GM12865 (cell line): ENCODE measurements around the gene EEIG1.

Source experiments
- DNase-seq: peaks from one replicate; pipeline ENCODE4 v3.0.0; 2010; ENCODE audit warnings: low read depth
- H3K4me3 ChIP-seq: 2 replicates; pipeline ENCODE4 v1.5.1; 2011; ENCODE audit warnings: mild to moderate bottlenecking, low read depth, low read length, control low read depth
- CTCF ChIP-seq: IDR thresholded peaks from 2 replicates; pipeline ENCODE4 v1.5.1; 2011; ENCODE audit warnings: low read length, control low read depth, low read depth, inconsistent platforms; ENCODE audit not compliant: insufficient read depth; ENCODE audit errors: missing control alignments

The EEIG1 gene

GRCh38 chr9:127989094-127989493 is 8.3 kb upstream of the EEIG1 start:
- no peak for TF ChIP-seq CTCF
- no peak overlapping the region for H3K4me3 ChIP-seq
- DNase-seq = no peak

GRCh38 chr9:127987103-127987614 is 6.4 kb upstream of the EEIG1 start:
- peak; percentile 57 for DNase-seq
- H3K4me3 ChIP-seq = no peak overlapping the region
- TF ChIP-seq CTCF = no peak

GRCh38 chr9:127985011-127985410 is 4.2 kb upstream of the EEIG1 start:
- no peak overlapping the region for H3K4me3 ChIP-seq
- DNase-seq = no peak
- no peak for TF ChIP-seq CTCF

GRCh38 chr9:127983847-127984289 is 3.1 kb upstream of the EEIG1 start:
- peak; percentile 93 for DNase-seq
- H3K4me3 ChIP-seq = no peak overlapping the region
- no peak for TF ChIP-seq CTCF

GRCh38 chr9:127982912-127983311 is 2.1 kb upstream of the EEIG1 start:
- TF ChIP-seq CTCF = no peak
- DNase-seq = no peak
- no peak overlapping the region for H3K4me3 ChIP-seq

- TF ChIP-seq CTCF = no peak
- H3K4me3 ChIP-seq = peak overlapping the region; percentile 63
- no peak for DNase-seq
Observed at GRCh38 chr9:127981559-127982121, 851 bp upstream of the EEIG1 start.
